Left lobe of liver (tissue), 2 donors: ENCODE measurements around the gene ARHGEF26. TPM values are rescaled to one million over a fixed set of nuclear protein-coding genes. Genes with fewer than 3 reads are reported as not detected.
"Not testable (repeated sequence)": the region's sequence is repeated elsewhere in the genome, so short reads cannot be mapped to it uniquely, and the experiment has no call there.

Experiments
- ATAC-seq: fragments of 200-7000 bp; cut with Tn5 transposase; one replicate; pipeline ENCODE4 v1.9.1; 2020; ENCODE audit warnings: mild to moderate bottlenecking, moderate library complexity
- DNase-seq: peaks from one replicate; pipeline ENCODE4 v3.0.0-alpha.2; 2020; ENCODE audit warnings: low spot score
- total RNA-seq: library from RNA; stranded (reverse); gene quantifications from one replicate; pipeline ENCODE4 v1.2.1, GENCODE V29; 2021
- donor health status: DM: no; HTN: no; CAD: no; lungs with moderate emphysema.
- donor health status: DM: no; HTN: yes; CAD: no.

ARHGEF26 gene, protein sequence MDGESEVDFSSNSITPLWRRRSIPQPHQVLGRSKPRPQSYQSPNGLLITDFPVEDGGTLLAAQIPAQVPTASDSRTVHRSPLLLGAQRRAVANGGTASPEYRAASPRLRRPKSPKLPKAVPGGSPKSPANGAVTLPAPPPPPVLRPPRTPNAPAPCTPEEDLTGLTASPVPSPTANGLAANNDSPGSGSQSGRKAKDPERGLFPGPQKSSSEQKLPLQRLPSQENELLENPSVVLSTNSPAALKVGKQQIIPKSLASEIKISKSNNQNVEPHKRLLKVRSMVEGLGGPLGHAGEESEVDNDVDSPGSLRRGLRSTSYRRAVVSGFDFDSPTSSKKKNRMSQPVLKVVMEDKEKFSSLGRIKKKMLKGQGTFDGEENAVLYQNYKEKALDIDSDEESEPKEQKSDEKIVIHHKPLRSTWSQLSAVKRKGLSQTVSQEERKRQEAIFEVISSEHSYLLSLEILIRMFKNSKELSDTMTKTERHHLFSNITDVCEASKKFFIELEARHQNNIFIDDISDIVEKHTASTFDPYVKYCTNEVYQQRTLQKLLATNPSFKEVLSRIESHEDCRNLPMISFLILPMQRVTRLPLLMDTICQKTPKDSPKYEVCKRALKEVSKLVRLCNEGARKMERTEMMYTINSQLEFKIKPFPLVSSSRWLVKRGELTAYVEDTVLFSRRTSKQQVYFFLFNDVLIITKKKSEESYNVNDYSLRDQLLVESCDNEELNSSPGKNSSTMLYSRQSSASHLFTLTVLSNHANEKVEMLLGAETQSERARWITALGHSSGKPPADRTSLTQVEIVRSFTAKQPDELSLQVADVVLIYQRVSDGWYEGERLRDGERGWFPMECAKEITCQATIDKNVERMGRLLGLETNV
- 26.3 TPM for total RNA-seq

DNA sequence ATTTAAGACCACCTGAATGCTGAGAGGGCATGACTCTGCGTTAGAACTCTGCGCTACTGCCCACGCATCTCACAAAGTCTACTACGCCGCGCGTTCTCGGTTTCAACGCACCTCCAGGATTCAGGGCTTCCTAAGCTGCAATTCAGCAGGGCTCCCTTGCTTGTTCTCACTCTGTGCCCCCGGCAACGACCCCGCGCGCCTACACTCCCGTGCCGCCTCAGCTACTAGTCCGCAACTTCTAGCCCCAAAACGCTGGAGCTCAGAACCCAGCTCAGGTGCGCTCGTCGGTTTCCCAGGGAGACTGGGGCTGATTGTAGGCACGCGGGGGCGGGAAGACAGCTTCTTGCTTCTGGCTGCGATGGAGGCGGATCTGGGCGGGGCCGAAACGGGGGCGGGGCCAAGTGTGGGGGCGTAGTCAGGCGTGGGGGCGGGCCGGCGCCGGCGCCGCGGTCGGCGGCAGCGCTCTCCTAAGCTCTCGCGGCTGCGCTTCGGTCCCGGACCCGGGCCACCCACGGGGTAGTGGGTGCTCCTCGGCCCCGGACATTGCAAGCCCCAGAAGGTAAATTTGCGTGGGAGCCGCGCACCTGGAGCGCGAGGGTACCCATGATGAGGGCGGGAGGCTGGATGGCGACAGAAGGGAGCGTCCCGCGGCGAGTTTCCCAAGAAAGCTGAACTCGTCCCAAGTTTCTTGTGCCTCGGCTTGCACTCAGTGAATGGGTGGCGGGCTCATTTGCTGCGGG lies at the start of gene ARHGEF26:
Gene ARHGEF26 (plus strand): TSS at position 430 of the 740 bp plus-strand sequence. CDS start 603 bp downstream, outside the sequence.
- peak; percentile 89 for ATAC-seq

DNA sequence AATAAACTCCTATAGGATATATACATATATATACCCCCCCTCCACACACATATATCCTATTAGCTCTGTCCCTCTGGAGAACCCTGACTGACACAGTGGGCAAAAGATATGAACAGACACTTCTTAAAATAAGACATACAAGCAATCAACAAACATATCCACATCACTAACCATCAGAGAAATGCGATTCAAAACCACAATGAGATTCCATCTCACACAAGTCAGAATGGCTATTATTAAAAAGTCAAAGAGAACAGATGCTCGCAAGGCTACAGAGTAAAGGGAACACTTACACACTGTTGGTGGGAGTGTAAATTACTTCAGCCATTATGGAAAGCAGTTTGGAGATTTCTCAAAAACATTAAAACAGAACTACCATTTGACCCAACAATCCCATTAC lies 46.2 kb upstream of the ARHGEF26 start:
- no peak for ATAC-seq
- DNase-seq = no peak

More for the DNA sequence above, at the start of gene ARHGEF26:
- peak; percentile 96 for DNase-seq

DNA sequence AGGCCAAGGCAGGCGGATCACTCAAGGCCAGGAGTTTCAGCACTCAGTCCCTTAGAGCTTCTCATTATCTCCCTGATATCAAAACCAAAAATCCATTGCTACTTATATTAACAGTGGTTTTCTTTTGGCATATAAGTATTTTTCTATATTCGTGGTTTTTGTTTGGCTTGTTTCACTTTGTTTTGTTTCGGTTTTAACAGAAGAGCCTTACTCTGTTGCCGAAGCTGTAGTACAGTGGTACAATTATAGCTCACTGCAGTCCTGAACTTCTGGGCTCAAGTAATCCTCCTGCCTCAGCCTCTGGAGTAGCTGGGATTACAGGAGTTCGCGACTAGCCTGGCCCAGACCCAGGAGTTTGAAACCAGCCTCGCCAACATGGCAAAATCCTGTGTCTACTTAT lies 42.5 kb upstream of the ARHGEF26 start:
- no peak for DNase-seq
- no peak for ATAC-seq

DNA sequence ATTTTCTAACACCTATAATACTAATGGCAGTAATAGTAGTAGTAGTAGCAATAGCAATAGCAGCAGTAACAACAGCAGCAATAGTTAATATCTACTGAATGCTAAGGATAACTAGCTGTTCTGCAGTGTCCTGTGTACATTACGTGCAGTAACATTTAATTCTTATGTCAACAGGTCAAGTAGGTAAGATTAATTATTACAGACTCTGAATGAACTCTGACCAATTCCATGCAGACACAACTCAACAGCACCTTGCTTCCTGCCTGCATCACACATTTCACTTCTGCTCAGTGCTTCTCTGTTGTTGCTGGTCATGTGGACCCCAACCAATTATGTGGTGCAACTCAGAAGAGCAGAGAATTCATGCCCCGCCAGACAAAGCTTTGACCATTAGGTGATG lies 39.9 kb upstream of the ARHGEF26 start:
- peak; percentile 64 for ATAC-seq

DNA sequence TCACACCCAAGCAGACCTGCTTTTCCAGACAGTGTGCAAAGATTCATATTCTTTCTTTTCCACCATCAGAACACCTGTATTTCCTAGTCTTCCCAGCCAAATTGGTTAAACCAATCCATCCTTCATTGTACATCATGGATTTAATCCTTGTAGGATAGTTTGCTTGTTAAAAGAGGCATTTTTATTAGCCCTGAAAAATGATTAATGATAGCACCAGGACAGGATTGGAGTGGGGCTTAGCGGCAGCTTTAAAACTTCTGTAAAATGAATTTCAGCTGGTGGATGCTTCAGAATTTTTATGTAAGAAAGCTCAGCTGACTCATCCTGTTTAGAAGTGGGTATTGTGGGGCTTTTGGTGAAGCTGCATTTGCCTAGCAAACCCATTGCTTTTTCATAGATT lies 36.1 kb upstream of the ARHGEF26 start:
- no peak for DNase-seq
- no peak for ATAC-seq

More for the DNA sequence above, 39.9 kb upstream of the ARHGEF26 start:
- DNase-seq = no peak

DNA sequence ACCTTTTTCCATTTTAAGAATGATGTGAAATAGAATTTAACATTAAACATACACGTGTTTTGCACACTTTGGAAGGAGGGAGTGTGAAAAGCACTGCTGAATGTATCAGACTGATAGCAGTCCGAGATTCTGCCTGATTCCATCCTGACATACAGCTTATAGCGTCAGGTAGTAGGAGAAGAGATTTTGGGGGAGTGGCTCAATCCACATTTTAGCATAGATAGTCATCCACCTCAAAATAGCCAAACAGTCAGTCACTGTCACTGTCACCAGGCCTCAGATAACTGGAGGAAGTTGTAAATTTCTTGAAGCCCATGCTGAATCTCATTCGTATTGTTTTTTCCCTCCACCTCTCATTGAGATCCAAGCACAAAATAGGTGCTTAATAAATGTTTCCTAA lies 35.4 kb upstream of the ARHGEF26 start:
- DNase-seq = no peak
- no peak for ATAC-seq

DNA sequence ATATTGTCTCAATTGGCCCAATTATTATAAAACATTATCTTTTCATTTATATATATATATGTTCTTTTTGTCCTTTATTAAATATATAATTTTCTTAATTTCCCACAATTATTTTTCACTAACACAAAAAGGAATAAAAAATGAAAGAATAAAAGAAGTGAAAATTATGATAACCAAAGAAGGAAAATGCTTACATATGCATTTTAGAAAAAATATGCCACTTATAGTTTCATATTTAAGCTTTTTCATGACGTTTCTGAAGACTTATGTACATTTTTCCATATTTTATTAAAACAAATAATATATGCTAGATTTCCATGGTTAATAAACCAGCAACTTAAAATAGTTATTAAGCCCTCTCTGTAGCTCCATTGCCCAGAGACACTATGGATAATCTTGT lies 34.9 kb upstream of the ARHGEF26 start:
- no peak for ATAC-seq
- DNase-seq = no peak

DNA sequence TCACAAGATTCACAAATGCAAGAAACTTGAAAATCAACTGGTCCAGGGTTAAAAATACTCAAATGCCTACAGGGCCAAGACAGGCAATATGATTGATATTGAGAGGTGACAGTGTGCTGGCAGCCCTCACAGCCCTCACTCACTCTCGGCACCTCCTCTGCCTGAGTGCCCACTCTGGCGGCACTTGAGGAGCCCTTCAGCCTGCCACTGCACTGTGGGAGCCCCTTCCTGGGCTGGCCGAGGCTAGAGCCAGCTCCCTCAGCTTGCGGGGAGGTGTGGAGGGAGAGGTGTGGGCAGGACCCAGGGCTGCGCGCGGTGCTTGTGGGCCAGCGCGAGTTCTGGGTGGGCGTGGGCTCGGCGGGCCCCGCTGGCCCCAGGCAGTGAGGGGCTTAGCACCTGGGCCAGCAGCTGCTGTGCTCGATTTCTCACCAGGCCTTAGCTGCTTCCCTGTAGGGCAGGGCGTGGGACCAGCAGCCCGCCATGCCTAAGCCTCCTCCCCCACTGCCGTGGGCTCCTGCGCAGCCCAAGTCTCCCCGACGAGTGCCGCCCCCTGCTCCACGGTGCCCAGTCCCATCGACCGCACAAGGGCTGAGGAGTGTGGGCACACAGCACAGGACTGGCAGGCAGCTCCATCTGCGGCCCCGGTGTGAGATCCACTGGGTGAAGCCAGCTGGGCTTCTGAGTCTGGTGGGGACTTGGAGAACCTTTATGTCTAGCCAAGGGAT lies 33.3 kb upstream of the ARHGEF26 start:
- not testable (repeated sequence) for ATAC-seq, DNase-seq

DNA sequence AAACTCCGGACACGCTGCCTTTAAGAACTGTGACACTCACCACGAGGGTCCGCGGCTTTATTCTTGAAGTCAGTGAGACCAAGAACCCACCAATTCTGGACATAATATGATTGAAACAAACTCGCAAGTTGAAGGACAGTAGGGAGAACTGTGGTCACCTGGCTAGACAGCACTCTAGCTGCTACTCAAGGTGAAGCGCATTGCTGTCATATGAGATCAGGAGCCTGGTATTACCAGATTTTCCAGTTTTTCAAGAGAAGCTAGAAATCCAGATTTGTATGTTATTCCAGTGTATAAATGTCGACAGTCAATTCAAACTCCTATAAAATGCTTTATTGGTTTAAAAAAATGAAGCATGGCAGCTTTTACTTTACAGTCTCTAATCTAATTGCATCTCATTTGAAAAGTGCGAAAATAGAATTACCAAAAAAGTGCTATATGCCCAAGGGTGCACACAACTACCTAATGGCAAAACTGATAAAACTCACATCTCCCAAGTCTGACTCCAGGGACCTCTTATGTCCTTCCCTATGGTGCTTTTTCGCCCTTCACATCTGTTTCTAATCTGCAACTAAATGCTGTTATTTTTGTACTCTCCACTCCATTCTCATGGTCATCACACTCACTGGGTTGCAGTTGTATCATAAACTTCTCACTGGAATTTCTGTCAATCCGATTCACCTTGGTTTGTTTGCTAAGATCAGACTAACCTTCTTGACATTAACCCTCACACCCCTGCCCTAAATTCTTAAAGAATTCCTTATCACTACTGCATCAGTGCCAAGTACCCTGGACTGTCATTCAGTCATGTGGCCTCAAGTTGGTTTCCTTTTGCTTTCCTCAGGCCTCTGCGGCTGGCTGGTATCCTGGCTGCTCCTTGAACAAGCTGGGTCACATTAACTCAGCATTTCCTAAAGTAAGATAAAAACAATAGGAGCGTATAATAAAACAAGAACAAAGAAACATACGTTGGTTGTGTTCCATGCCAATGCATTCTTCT lies 31.5 kb upstream of the ARHGEF26 start:
- ATAC-seq (no peak), DNase-seq (no peak)

DNA sequence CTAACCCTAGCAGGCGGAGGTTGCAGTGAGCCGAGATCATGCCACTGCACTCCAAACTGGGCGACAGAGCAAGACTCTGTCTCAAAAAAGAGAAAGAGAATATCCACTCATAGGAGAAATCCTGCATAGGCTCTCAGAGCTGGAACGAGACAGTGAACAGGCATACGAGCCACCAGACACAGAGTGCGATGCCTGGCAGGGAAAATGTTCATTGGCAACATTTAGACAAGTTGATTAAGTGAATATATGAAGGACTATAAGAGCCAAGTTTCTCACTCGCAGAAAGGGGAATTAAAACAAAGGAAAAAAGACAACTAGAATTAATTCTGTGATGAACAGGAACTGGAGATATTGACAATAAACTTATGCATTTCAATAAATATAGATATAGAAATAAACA lies 27.1 kb upstream of the ARHGEF26 start:
- no peak for ATAC-seq
- no peak for DNase-seq

DNA sequence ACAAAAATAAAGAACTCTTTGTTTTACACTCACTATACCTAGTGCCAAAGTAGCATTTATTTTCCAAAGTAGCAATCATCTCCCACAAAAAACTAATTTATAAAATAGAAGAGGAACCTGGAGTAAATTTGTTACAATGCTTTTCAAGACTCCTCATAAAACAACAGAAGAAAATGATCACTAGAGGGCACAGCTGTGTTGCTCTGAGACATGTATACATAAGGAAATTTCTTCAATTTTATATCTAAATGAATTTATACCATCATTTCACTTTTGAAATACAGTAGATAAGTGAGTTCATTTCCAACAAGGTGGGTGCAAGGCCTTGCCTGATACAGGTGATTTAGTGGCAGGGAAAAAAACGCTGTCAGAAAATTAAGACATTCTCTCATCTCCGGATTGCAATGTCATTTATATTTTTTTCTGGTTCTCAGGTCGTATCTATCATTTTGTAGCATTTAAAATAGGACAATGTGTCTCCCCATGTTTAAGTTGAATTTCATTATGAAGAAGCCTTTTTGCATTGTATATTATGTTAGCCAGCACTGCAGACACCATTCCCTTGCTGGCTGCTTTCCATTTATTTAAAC lies 25.3 kb upstream of the ARHGEF26 start:
- ATAC-seq (peak; percentile 66), DNase-seq (no peak)

DNA sequence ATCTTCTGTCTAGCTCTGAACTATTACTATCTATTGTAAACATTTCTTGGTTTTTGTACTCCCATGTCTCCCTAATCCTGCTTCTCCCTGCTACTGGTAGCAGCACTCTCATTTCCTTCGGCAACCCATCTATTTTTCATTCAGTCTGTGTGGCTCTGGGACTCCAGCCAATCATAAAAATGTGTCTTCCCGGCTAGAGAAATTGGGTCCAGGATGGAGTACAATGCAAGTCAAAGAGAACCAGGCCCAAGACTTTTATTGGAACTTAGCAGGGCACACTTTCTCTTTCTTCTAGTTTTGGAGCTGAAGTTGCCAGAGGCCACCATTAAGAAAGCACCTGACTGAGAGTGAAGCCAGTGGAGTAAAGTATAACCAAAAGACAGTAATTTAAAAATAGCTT lies 22.8 kb upstream of the ARHGEF26 start:
- DNase-seq (no peak), ATAC-seq (no peak)

DNA sequence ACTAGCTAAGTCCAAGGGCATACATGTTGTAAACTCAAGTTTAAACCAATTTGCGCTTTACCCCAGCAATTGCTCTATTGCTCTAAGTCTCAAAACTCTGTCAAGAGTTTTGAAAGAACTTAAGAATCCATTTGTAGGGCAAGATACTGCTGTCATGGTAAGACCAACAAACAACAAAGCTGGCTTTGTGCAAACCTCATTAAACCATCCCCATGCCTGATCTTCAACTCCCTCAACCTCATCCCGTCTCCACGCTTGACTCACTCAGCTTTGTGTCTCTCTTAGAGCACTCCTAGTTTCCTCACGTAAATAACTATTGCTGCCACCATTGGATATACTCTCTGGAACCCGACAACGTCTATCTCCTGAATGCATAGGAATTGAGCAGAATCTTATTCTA lies 20.6 kb upstream of the ARHGEF26 start:
- no peak for ATAC-seq
- no peak for DNase-seq

DNA sequence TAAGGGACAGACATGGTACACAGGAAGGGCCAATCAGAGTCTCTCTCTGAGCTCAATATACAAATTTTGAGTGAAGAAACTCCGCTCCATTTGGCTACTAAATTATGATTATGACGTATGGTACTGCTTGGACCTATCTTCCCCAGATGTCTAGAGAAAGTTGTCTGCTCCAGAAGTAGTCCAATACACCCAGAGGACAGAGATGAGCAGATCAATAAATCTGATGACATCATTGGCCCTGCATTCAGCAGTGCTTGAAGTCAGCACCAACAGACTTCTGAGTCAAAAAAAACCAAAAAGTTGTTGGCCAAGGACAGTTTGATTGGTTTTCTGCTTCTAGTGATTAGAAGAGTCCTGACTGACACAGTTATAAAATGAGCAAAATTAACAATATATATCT lies 19.9 kb upstream of the ARHGEF26 start:
- DNase-seq (no peak), ATAC-seq (no peak)

DNA sequence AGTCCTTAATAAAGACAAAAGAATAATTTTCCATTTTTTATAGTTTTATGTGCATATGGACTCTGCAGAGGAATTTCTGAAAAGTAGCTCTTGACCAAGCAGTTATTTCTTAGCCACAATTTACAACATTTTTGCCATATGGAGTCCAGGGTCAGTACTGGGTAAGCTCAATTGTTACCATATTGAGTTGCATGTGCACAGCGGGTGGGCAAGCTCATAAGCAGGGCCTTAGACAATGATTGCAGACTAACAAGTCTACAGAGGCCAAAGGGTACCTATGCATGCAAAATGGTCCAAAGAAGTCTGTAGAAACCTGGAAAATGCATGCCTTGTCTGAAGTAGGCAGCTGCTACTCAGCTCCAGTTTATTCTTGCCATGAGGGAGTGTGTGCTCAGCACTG lies 19.0 kb upstream of the ARHGEF26 start:
- DNase-seq (no peak), ATAC-seq (no peak)

DNA sequence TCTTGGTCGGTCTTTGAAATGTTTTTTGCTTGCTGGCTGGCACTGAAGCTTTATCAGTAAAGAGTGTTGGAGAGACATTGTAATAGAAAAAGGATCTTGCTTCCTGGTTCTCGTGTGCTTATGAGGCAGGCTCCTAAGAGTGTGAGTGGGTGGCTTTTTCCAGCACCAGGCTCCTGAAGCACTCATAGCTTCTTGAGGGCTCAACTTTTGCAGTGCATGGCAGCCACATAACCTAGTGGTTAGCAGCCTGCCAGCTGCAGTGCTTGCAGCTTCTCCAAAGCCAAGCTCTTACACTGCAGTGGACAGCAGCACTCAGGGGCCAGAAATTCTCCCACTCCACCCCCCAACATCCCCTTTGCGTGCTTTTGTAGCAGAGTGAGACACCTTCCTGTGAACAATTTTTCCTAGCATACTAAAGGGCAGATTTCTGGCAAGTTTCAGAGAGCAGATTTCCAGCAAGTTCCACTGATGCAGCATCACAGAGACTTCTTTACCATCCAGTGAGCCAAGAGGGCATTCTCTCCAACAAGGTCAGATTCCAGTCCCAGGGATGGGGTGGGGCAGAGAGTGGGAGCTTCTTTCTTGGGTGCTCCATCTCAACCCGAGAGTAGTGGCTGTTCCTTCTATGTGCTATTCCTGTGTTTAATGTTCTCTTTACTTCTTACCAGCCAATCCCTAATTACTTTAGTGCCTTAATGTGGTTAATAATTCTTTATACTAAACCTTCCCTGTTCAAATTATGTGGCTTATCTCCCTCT lies 15.8 kb upstream of the ARHGEF26 start:
- DNase-seq (no peak), ATAC-seq (no peak)

DNA sequence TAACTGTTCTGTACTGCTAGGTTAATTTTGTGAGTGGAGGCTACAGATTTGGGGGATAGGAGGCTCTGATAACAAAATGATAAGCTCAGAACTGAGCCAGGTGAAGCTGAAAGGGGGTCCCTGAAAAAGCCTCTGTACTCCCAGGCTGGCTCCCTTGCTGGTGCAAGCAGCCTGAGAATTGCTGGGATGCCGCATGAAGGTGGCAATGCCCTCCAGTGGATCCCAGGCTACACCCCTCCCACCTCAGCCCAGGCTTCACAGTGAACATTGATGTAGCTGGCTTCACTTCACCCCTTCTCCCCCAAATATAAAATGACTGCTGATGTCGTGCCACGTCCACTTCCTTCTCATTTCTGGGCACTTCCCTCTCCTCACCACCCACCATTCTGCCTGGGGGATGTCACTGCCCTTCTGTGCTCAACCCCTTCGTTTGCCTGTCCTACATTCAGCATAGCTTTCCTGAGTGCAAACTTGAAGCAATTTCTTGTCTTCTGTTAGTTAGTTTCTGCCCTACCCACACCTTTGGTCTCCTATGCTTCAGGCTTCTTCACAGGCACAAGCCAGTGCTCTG lies 9.7 kb upstream of the ARHGEF26 start:
- ATAC-seq (peak; percentile 42), DNase-seq (no peak)
